NT2/D1 (cell line): ENCODE results near the gene RAB37.

ENCODE experiments used
- SUZ12 ChIP-seq: IDR thresholded peaks from 2 replicates; pipeline ENCODE4 v1.6.1; 2011; ENCODE audit not compliant: insufficient read length, insufficient read depth; ENCODE audit errors: extremely low read depth
- YY1 ChIP-seq: IDR thresholded peaks from 2 replicates; pipeline ENCODE4 v1.6.1; 2011; ENCODE audit not compliant: insufficient read length, insufficient read depth
- ZNF274 ChIP-seq: IDR thresholded peaks from 2 replicates; pipeline ENCODE4 v1.6.1; 2011; ENCODE audit warnings: mild to moderate bottlenecking, low read depth, low read length

GRCh38 chr17:74704544-74704943, 32.5 kb upstream of the RAB37 start:
- no peak for TF ChIP-seq ZNF274
- TF ChIP-seq YY1: no peak
- no peak for TF ChIP-seq SUZ12
